SK-N-SH (cell line): ENCODE data around the gene ZNF768. TPM values are rescaled to one million over a fixed set of nuclear protein-coding genes. Genes with fewer than 3 reads are reported as not detected.

ENCODE experiments used
- CTCF ChIA-PET: fragments of 300-600, 350-600 bp; formaldehyde crosslinking; extraction: SDS; loops from one replicate; lab custom pipeline; 2021; lab: Yijun Ruan, JAX
- POLR2A ChIA-PET: fragments of 350-600 bp; sonication (Branson Sonifier 250); formaldehyde crosslinking; extraction: SDS; loops from one replicate; lab custom pipeline; 2020; ENCODE audit warnings: antibody characterized with exemption, inconsistent platforms; lab: Yijun Ruan, JAX
- DNase-seq: peaks from one replicate; pipeline ENCODE4 v3.0.0; 2012
- H2AFZ ChIP-seq: fragments of 200-600 bp; sonication (generic); 2 replicates; pipeline ENCODE4 v1.8.1; 2016; ENCODE audit warnings: antibody characterized with exemption, mild to moderate bottlenecking, low read depth
- H3F3A ChIP-seq: fragments of 200-600 bp; sonication (generic); replicated peaks from 2 replicates; pipeline ENCODE3; 2016; ENCODE audit warnings: antibody characterized with exemption, mild to moderate bottlenecking; ENCODE audit not compliant: insufficient read depth
- H3K27ac ChIP-seq, 2 experiments: fragments of 200-500 bp in 1 of 2; fragments of 200-600 bp in 1 of 2; sonication (Bioruptor generic) in 1 of 2; sonication (generic), shearing (Covaris generic) in 1 of 2; 2 replicates each; pipeline versions ENCODE4 v1.5.1 to v1.6.1; 2014 to 2016; ENCODE audit warnings: low read depth in 2 of 2, inconsistent platforms in 1 of 2, low read length in 1 of 2, mild to moderate bottlenecking in 1 of 2, mixed read lengths in 1 of 2
- H3K27me3 ChIP-seq: fragments of 200-600 bp; sonication (generic), shearing (Covaris generic); 2 replicates; pipeline ENCODE4 v1.6.1; 2016; ENCODE audit warnings: mixed run types; ENCODE audit not compliant: insufficient read depth
- H3K36me3 ChIP-seq, 2 experiments: fragments of 200-500 bp in 1 of 2; fragments of 200-600 bp in 1 of 2; sonication (Bioruptor generic) in 1 of 2; sonication (generic) in 1 of 2; replicated peaks in 1 of 2; 2 replicates each; pipeline versions ENCODE3 to v1.5.1; 2014 to 2016; ENCODE audit warnings: low read length in 1 of 2, mild to moderate bottlenecking in 1 of 2; ENCODE audit not compliant: insufficient read depth in 2 of 2, control insufficient read depth in 1 of 2
- H3K4me1 ChIP-seq, 2 experiments: fragments of 200-500 bp in 1 of 2; fragments of 200-600 bp in 1 of 2; sonication (Bioruptor generic) in 1 of 2; sonication (generic), shearing (Covaris generic) in 1 of 2; 2 replicates each; pipeline versions ENCODE4 v1.5.1 to v1.6.1; 2014 to 2016; ENCODE audit warnings: low read depth in 1 of 2, low read length in 1 of 2, mixed run types in 1 of 2; ENCODE audit not compliant: insufficient read depth in 2 of 2, control insufficient read depth in 1 of 2
- H3K4me2 ChIP-seq: fragments of 200-600 bp; sonication (generic), shearing (Covaris generic); 2 replicates; pipeline ENCODE4 v1.6.1; 2017; ENCODE audit warnings: mixed run types
- H3K4me3 ChIP-seq, 2 experiments: fragments of 200-500 bp in 1 of 2; fragments of 200-600 bp in 1 of 2; sonication (Bioruptor generic) in 1 of 2; sonication (generic), shearing (Covaris generic) in 1 of 2; 2 replicates each; pipeline versions ENCODE4 v1.5.1 to v1.8.1; 2014 to 2016; ENCODE audit warnings: low read depth in 2 of 2, inconsistent platforms in 1 of 2, low read length in 1 of 2, mild to moderate bottlenecking in 1 of 2, mixed read lengths in 1 of 2, moderate library complexity in 1 of 2
- H3K79me2 ChIP-seq: fragments of 200-600 bp; sonication (generic); 2 replicates; pipeline ENCODE4 v1.8.1; 2017; ENCODE audit warnings: mild to moderate bottlenecking; ENCODE audit not compliant: insufficient read depth
- H3K9ac ChIP-seq: fragments of 200-600 bp; sonication (generic); 2 replicates; pipeline ENCODE4 v1.6.1; 2017; ENCODE audit warnings: mixed run types
- H3K9me2 ChIP-seq: fragments of 200-600 bp; sonication (generic); 2 replicates; pipeline ENCODE4 v1.6.1; 2017; ENCODE audit warnings: mixed run types
- H3K9me3 ChIP-seq: fragments of 200-600 bp; sonication (generic); 2 replicates; pipeline ENCODE4 v1.6.1; 2017; ENCODE audit warnings: mixed run types, mild to moderate bottlenecking, moderate library complexity
- H4K20me1 ChIP-seq: fragments of 200-600 bp; sonication (generic); 2 replicates; pipeline ENCODE4 v1.6.1; 2017; ENCODE audit warnings: mild to moderate bottlenecking, mixed run types; ENCODE audit not compliant: insufficient read depth
- CHD2 ChIP-seq: fragments of 150-350 bp; IDR thresholded peaks from 2 replicates; pipeline ENCODE4 v1.6.1; 2018; ENCODE audit warnings: low read length; ENCODE audit not compliant: partially characterized antibody
- CTCF ChIP-seq: fragments of 200-600 bp; sonication (generic); IDR thresholded peaks from 2 replicates; pipeline ENCODE4 v1.6.1; 2017; ENCODE audit warnings: antibody characterized with exemption, mild to moderate bottlenecking, moderate library complexity
- EP300 ChIP-seq, 2 experiments: IDR thresholded peaks; 2 replicates each; pipeline versions ENCODE4 v1.4.0 to v1.6.1; 2012; ENCODE audit warnings: borderline replicate concordance in 1 of 2, low read depth in 1 of 2, low read length in 1 of 2
- EZH2phosphoT487 ChIP-seq: fragments of 200-600 bp; sonication (generic); IDR thresholded peaks from 2 replicates; pipeline ENCODE4 v1.6.1; 2017; ENCODE audit warnings: low read depth, mixed run types, mild to moderate bottlenecking, antibody characterized with exemption, moderate library complexity, borderline replicate concordance
- FOXJ3 ChIP-seq: sonication (generic); formaldehyde crosslinking; IDR thresholded peaks from 2 replicates; pipeline ENCODE4 v1.5.1; 2020; ENCODE audit warnings: mild to moderate bottlenecking, missing genetic modification reagents
- FOXM1 ChIP-seq: IDR thresholded peaks from 2 replicates; pipeline ENCODE4 v1.4.0; 2012; ENCODE audit warnings: low read depth, mild to moderate bottlenecking
- GATA2 ChIP-seq: sonication (generic); formaldehyde crosslinking; IDR thresholded peaks from 2 replicates; pipeline ENCODE4 v1.5.0; 2020; ENCODE audit warnings: mild to moderate bottlenecking, missing genetic modification reagents
- IRF3 ChIP-seq: fragments of 150-350 bp; IDR thresholded peaks from 2 replicates; pipeline ENCODE4 v1.6.1; 2016; ENCODE audit warnings: mild to moderate bottlenecking, low read depth, low read length
- MXI1 ChIP-seq: IDR thresholded peaks from 2 replicates; pipeline ENCODE4 v1.6.1; 2012; ENCODE audit warnings: mild to moderate bottlenecking, low read depth, low read length, improper control_type of control experiment
- NRF1 ChIP-seq: IDR thresholded peaks from 2 replicates; pipeline ENCODE4 v1.6.1; 2012; ENCODE audit warnings: low read depth, mild to moderate bottlenecking, low read length
- POLR2AphosphoS5 ChIP-seq: IDR thresholded peaks from 2 replicates; pipeline ENCODE4 v1.6.1; 2012; ENCODE audit warnings: low read depth, low read length
- RXRA ChIP-seq: IDR thresholded peaks from 2 replicates; pipeline ENCODE4 v1.4.0; 2012; ENCODE audit warnings: low read depth, mild to moderate bottlenecking, borderline replicate concordance
- ZBTB33 ChIP-seq: IDR thresholded peaks from 2 replicates; pipeline ENCODE4 v1.4.0; 2012; ENCODE audit warnings: low read depth, borderline replicate concordance
- WGBS: methylation state at CpG from one replicate; pipeline ENCODE4 v1.1.6; 2017; ENCODE audit warnings: low lambda C conversion rate; 5-methylcytosine and 5-hydroxymethylcytosine counted together
- polyA plus RNA-seq, 3 experiments: library from polyadenylated mRNA; depleted of rRNA; stranded (reverse); fragments of >200 nt; gene quantifications; 2 replicates each; pipeline ENCODE4 v1.2.3, GENCODE V29; 2012
- TF ChIP-seq, protein P1 (sequence below): IDR thresholded peaks from 2 replicates; pipeline ENCODE4; 2012

Gene ZNF768
- polyA plus RNA-seq, 1 of the 3 experiments (the other 2 are of a cell fraction): 26.0 TPM

- ChIA-PET CTCF (interaction anchor here (2.1 kb wide), 1 partner anchor 44 kb away, joined by 11 read pairs; no protein-coding TSS in a partner anchor), POLR2A (no interaction called here)
- no peak for TF ChIP-seq FOXJ3 (CRISPR knock-in tag)
- no peak for TF ChIP-seq POLR2AphosphoS5
- no peak for TF ChIP-seq EP300 (IDR thresholded peaks at IDR 0.05; ENCODE audit: borderline replicate concordance in 1 of 2, low read depth in 1 of 2, low read length in 1 of 2)
- TF ChIP-seq, protein P1, sequence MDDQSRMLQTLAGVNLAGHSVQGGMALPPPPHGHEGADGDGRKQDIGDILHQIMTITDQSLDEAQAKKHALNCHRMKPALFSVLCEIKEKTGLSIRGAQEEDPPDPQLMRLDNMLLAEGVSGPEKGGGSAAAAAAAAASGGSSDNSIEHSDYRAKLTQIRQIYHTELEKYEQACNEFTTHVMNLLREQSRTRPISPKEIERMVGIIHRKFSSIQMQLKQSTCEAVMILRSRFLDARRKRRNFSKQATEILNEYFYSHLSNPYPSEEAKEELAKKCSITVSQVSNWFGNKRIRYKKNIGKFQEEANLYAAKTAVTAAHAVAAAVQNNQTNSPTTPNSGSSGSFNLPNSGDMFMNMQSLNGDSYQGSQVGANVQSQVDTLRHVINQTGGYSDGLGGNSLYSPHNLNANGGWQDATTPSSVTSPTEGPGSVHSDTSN: no peak
- TF ChIP-seq GATA2 (CRISPR knock-in tag): no peak
- no peak for TF ChIP-seq IRF3
- TF ChIP-seq EZH2phosphoT487: no peak
- no peak for TF ChIP-seq CHD2
- no peak for TF ChIP-seq MXI1
- TF ChIP-seq NRF1: no peak
- no peak for TF ChIP-seq ZBTB33
- TF ChIP-seq CTCF: no peak
- no peak for TF ChIP-seq RXRA
- TF ChIP-seq FOXM1: no peak
- Histone ChIP-seq H3K79me2 (no peaks in the 10 kb centered on the region), H3K36me3 (no peaks in the 10 kb centered on the region), H3K9me2 (no peaks in the 10 kb centered on the region), H3K4me1 (no peaks in the 10 kb centered on the region), H3F3A (peaks cover 2% of the 10 kb centered on the region), H3K27me3 (no peaks in the 10 kb centered on the region), H3K27ac (no peak overlapping the region), H3K4me2 (no peak overlapping the region), H3K9me3 (no peaks in the 10 kb centered on the region), H3K4me3 (no peak overlapping the region), H4K20me1 (no peaks in the 10 kb centered on the region), H3K9ac (no peak overlapping the region), H2AFZ (no peak overlapping the region)
- DNase-seq: no peak
- WGBS: 71% methylated on average over 10 of the region's 11 CpGs
Measured at GRCh38 chr16:30493941-30494488, 32.4 kb downstream of the ZNF768 start.
